Transverse colon (tissue), 4 donors: ENCODE data around the gene C2orf42. TPM values are rescaled to one million over a fixed set of nuclear protein-coding genes. Genes with fewer than 3 reads are reported as not detected.

Source experiments
- DNase-seq: peaks from one replicate; pipeline ENCODE4 v3.0.0-alpha.2; 2019
- H3K27ac ChIP-seq, 4 donors: fragments of 200-600 bp; sonication (generic); 2 replicates each; pipeline ENCODE4 v1.5.1; 2016 to 2018; ENCODE audit warnings: inconsistent platforms in 4 of 4
- H3K27me3 ChIP-seq: fragments of 200-600 bp; sonication (generic); 2 replicates; pipeline ENCODE4 v1.5.1; 2017; ENCODE audit warnings: inconsistent platforms
- H3K36me3 ChIP-seq, 4 donors: fragments of 200-600 bp; sonication (generic); 2 replicates each; pipeline ENCODE4 v1.5.1; 2017 to 2019; ENCODE audit warnings: inconsistent platforms in 4 of 4
- H3K4me1 ChIP-seq, 4 donors: fragments of 200-600 bp; sonication (generic); 2 replicates each; pipeline ENCODE4 v1.5.1; 2017 to 2020; ENCODE audit warnings: inconsistent platforms in 4 of 4
- H3K4me3 ChIP-seq, 4 donors: fragments of 200-600 bp; sonication (generic); 1 replicate in 1 of 4; 2 replicates in 3 of 4; pipeline versions ENCODE4 v1.5.1 to v1.6.1; 2017 to 2019; ENCODE audit warnings: inconsistent platforms in 4 of 4
- H3K9me3 ChIP-seq, 2 donors: fragments of 200-600 bp; sonication (generic); 2 replicates each; pipeline ENCODE4 v1.5.1; 2017 to 2019; ENCODE audit warnings: inconsistent platforms in 2 of 2
- EP300 ChIP-seq: sonication (generic); formaldehyde crosslinking; IDR thresholded peaks from one replicate; pipeline ENCODE4 v1.6.1; 2017; ENCODE audit warnings: antibody characterized with exemption, low read depth
- POLR2A ChIP-seq: fragments of 450-650 bp; IDR thresholded peaks from one replicate; pipeline ENCODE4 v1.6.1; 2016; ENCODE audit warnings: antibody characterized with exemption, mild to moderate bottlenecking, moderate library complexity
- POLR2AphosphoS5 ChIP-seq, 3 donors: sonication (generic); formaldehyde crosslinking; IDR thresholded peaks; one replicate each; pipeline ENCODE4 v1.6.1; 2016; ENCODE audit warnings: antibody characterized with exemption in 3 of 3
- WGBS, 2 donors: methylation state at CpG; one replicate each; pipeline ENCODE4 v1.1.5; 2018; ENCODE audit warnings: low coverage in 1 of 2; 5-methylcytosine and 5-hydroxymethylcytosine counted together
- in situ Hi-C, 4 donors: fragments of 200-750 bp; cut with MboI; loops; one replicate each; pipeline versions ENCODE4 v1.15.0 to v1.15.1; 2017; ENCODE audit warnings: low sequenced_read_pairs in 3 of 4, low pct_ligation_motif_present in 1 of 4, low pct_unique_long_range_greater_than_20kb in 1 of 4
- intact Hi-C: fragments of 100-400 bp; cut with DNase I; formaldehyde crosslinking; loops from one replicate; pipeline ENCODE4 v1.15.1; 2023; ENCODE audit warnings: low total_unique reads
- total RNA-seq, 4 donors: library from RNA; depleted of rRNA; stranded (reverse); fragments of >200 nt; gene quantifications; one replicate each; pipeline ENCODE4 v1.1.0, GENCODE V29; 2016
- TF ChIP-seq, protein P1 (sequence below), 5 experiments: fragments of 200-600 bp in 3 of 5; fragments of 450-650 bp in 2 of 5; sonication (generic) in 3 of 5; IDR thresholded peaks; 1 replicate in 2 of 5; 2 replicates in 3 of 5; pipeline ENCODE4 v1.5.1; 2016 to 2017; ENCODE audit warnings: antibody characterized with exemption in 5 of 5, inconsistent platforms in 3 of 5, mild to moderate bottlenecking in 2 of 5, moderate library complexity in 1 of 5

Gene C2orf42
- total RNA-seq, 4 donors from 2014 or later, result 2.2 to 14.0 (median 11.1) TPM

DNA sequence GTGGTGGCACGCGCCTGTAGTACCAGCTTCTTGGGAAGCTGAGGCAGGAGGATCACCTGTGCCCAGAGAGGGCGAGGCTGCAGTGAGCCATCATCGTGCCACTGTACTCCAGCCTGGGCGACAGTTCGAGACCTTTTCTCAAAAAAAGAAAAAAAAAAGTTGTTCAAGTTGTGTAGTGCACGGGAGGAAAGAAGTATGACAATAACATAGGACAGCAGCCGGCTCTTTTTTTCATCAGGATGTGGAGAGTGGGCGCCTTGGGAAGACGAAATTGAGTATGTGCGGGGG lies 67.0 kb downstream of the C2orf42 start:
- Histone ChIP-seq H3K36me3 (no peaks in the 10 kb centered on the region), H3K27me3 (no peaks in the 10 kb centered on the region), H3K4me1 (peaks cover 0 to 35% (median 21%) of the 10 kb centered on the region in 4 donors), H3K4me3 (peak overlapping the region in 3 of 4 donors; percentile 53 to 66 (median 64)), H3K9me3 (no peaks in the 10 kb centered on the region), H3K27ac (peak overlapping the region; percentile 94 to 99 (median 96))
- no peak for DNase-seq
- in situ Hi-C loops, result no loop called here
- 21 to 27% methylated on average over 10 to 11 of the region's 11 CpGs for WGBS, 2 donors
- intact Hi-C loops, result no loop called here
- TF ChIP-seq POLR2A (no peak), EP300 (no peak), POLR2AphosphoS5 (IDR thresholded peaks at IDR 0.05) (no peak)
- TF ChIP-seq, protein P1, sequence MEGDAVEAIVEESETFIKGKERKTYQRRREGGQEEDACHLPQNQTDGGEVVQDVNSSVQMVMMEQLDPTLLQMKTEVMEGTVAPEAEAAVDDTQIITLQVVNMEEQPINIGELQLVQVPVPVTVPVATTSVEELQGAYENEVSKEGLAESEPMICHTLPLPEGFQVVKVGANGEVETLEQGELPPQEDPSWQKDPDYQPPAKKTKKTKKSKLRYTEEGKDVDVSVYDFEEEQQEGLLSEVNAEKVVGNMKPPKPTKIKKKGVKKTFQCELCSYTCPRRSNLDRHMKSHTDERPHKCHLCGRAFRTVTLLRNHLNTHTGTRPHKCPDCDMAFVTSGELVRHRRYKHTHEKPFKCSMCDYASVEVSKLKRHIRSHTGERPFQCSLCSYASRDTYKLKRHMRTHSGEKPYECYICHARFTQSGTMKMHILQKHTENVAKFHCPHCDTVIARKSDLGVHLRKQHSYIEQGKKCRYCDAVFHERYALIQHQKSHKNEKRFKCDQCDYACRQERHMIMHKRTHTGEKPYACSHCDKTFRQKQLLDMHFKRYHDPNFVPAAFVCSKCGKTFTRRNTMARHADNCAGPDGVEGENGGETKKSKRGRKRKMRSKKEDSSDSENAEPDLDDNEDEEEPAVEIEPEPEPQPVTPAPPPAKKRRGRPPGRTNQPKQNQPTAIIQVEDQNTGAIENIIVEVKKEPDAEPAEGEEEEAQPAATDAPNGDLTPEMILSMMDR (IDR thresholded peaks at IDR 0.05), result no peak

DNA sequence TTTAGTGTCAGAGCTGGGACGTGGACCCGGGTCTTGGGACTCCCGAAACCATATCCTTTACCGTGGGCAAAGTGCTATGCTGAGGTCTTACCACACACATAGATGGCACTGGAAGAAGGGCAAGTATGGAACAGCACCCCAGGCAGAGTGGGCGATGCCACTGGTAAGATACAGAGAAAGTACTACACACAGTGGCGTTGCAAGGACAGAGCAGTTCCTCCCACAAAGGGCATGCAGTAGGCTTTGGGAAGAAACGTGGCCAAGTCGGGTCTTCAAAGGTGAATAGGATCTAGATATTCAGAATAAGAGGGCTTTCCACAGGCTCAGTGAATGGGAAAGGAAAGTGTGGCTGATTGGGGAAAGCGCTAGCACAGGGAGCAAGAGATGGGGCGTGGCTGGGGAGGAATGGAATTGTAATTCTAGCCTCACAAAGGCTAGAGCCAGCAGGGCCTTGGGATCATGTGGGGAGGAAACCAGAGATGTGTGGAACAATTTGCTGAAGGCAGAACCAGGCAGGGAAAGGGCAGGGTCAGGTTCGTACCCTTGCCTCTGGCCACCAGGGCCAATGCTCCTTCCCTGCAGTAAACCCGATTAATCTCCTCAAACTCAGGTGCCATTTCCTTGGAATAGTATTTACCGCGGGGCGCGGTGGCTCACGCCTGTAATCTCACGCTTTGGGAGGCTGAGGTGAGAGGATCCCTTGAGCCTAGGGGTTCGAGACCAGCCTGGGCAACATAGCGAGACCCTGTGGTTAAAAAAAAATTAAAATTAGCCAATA lies 67.6 kb downstream of the C2orf42 start:
- in situ Hi-C loops (no loop called here), intact Hi-C loops (no loop called here)
- H3K36me3 ChIP-seq, result no peaks in the 10 kb centered on the region
- H3K4me3 ChIP-seq, result peak overlapping the region in 3 of 4 donors; percentile 53 to 66 (median 64)
- H3K27me3 ChIP-seq, result no peaks in the 10 kb centered on the region
- no peak for TF ChIP-seq EP300
- TF ChIP-seq, protein P1 (IDR thresholded peaks at IDR 0.05), result no peak
- no peak for TF ChIP-seq POLR2A
- TF ChIP-seq POLR2AphosphoS5 (IDR thresholded peaks at IDR 0.05), result no peak
- peaks cover 0 to 39% (median 21%) of the 10 kb centered on the region in 4 donors for H3K4me1 ChIP-seq
- peak overlapping the region; percentile 94 to 99 (median 96) for H3K27ac ChIP-seq
- WGBS, 2 donors, result 62 to 73% methylated on average over 3 to 20 of the region's 20 CpGs
- peak; percentile 43 for DNase-seq
- no peaks in the 10 kb centered on the region for H3K9me3 ChIP-seq

DNA sequence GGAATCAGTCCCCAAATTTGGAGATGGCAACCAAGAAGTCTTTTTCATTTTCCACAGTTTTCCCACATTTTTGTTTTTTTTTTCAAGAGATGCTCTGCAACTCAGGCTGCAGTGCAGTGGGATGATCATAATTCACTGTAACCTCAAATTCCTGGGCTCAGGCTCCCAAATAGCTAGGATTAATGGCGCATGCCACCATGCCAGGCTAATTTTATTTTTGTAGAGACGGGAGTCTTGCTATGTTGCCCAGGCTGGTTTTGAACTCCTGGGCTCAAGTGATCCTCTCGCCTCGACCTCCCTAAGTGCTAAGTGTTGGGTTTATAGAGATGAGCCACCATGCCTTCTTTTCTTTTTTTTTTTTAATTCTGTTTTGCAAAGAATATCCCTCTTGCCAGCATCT lies 68.3 kb downstream of the C2orf42 start:
- DNase-seq, result no peak
- H3K9me3 ChIP-seq, result no peaks in the 10 kb centered on the region
- intact Hi-C loops (no loop called here), in situ Hi-C loops (no loop called here)
- H3K27ac ChIP-seq, result peak overlapping the region; percentile 94 to 99 (median 96)
- TF ChIP-seq, protein P1 (IDR thresholded peaks at IDR 0.05), result no peak
- no peak for TF ChIP-seq POLR2A
- no peaks in the 10 kb centered on the region for H3K27me3 ChIP-seq
- H3K4me3 ChIP-seq, result no peak overlapping the region
- no peaks in the 10 kb centered on the region for H3K36me3 ChIP-seq
- peaks cover 0 to 36% (median 21%) of the 10 kb centered on the region in 4 donors for H3K4me1 ChIP-seq
- 86 to 88% methylated on average over 1 to 4 of the region's 4 CpGs for WGBS, 2 donors

DNA sequence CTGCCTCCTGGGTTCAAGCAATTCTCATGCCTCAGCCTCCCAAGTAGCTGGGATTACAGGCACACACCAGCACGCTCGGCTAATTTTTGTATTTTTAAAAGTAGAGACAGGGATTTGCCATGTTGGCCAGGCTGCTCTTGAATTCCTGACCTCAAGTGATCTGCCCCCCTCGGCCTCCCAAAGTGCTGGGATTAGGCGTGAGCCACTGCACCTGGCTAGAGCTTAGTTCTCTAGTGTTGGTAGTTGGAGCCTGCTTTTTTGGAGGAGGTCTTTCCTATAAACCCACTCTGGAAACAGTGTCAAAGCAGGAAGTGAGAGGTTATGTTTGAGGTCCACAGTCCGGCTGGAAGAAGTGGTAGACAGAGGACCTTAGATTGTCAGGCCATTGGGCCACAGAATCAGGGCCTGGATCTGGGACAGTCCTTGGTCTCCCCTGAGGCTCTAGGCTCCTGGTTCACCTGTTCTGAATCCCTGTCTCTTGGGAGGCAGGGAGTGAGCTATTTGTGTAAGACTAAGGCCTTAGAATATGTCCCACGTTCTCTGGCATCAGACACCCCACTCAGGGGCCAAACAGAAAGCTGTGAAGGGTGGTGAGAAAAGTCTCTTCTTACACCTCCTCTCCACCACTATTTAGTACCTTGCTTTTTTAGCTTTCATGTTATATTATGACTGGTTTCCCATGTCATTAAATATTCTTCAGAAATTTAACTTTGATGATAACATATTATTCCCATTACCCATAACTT lies 69.0 kb downstream of the C2orf42 start:
- Histone ChIP-seq H3K9me3 (no peaks in the 10 kb centered on the region), H3K4me1 (peaks cover 0 to 32% (median 21%) of the 10 kb centered on the region in 4 donors), H3K36me3 (no peaks in the 10 kb centered on the region), H3K27me3 (no peaks in the 10 kb centered on the region), H3K27ac (peak overlapping the region; percentile 28 to 58 (median 50)), H3K4me3 (no peak overlapping the region)
- DNase-seq, result no peak
- in situ Hi-C loops (no loop called here), intact Hi-C loops (no loop called here)
- TF ChIP-seq EP300, result no peak
- no peak for TF ChIP-seq POLR2AphosphoS5 (IDR thresholded peaks at IDR 0.05)
- TF ChIP-seq, protein P1 (IDR thresholded peaks at IDR 0.05), result no peak
- no peak for TF ChIP-seq POLR2A
- 74% methylated on average over 6 of the region's 6 CpGs; no CpG with 5 or more reads in 1 of the 2 donors for WGBS, 2 donors
